GM12878 (cell line): Measurements from ENCODE around the gene CCDC178.

Source experiments
- NFYB ChIP-seq: IDR thresholded peaks from 2 replicates; pipeline ENCODE4 v1.6.1; 2011; ENCODE audit warnings: low read depth, mild to moderate bottlenecking, low read length, improper control_type of control experiment, moderate library complexity; ENCODE audit not compliant: insufficient read depth
- TF ChIP-seq, protein P1 (sequence below), 3 experiments: IDR thresholded peaks in 2 of 3; conservative IDR thresholded peaks in 1 of 3; 2 replicates each; pipeline ENCODE4 v1.5.1; 2011; ENCODE audit warnings: low read depth in 3 of 3, low read length in 3 of 3, mild to moderate bottlenecking in 3 of 3, control low read depth in 2 of 3, moderate library complexity in 2 of 3, inconsistent platforms in 1 of 3, mixed read lengths in 1 of 3; ENCODE audit not compliant: control insufficient read depth in 2 of 3, insufficient read depth in 1 of 3; ENCODE audit errors: extremely low read depth in 1 of 3

DNA sequence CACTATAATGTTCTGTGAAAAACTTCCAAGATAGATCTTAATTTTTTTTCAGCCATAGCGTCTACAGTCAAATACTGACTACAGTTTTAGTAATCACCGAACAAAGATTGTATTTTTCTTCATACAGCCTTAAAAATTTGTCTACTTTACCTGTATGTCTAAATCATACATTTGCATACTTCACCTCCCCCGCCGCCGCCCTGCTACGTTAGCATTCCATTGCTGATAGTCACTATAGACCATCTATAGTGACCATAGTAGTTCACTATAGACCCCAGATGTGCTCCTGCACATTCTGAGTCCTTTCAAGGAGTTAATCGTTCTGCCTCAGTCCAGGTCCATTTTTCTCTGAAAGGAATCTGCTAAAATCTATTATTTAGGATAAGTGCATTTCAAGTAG lies 325.0 kb downstream of the CCDC178 start:
- TF ChIP-seq, protein P1, sequence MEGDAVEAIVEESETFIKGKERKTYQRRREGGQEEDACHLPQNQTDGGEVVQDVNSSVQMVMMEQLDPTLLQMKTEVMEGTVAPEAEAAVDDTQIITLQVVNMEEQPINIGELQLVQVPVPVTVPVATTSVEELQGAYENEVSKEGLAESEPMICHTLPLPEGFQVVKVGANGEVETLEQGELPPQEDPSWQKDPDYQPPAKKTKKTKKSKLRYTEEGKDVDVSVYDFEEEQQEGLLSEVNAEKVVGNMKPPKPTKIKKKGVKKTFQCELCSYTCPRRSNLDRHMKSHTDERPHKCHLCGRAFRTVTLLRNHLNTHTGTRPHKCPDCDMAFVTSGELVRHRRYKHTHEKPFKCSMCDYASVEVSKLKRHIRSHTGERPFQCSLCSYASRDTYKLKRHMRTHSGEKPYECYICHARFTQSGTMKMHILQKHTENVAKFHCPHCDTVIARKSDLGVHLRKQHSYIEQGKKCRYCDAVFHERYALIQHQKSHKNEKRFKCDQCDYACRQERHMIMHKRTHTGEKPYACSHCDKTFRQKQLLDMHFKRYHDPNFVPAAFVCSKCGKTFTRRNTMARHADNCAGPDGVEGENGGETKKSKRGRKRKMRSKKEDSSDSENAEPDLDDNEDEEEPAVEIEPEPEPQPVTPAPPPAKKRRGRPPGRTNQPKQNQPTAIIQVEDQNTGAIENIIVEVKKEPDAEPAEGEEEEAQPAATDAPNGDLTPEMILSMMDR (IDR thresholded peaks at IDR 0.05 in 2 of 3, conservative IDR thresholded peaks at IDR 0.05 in 1 of 3; ENCODE audit: control insufficient read depth in 2 of 3, extremely low read depth in 1 of 3, insufficient read depth in 1 of 3, low read depth in 3 of 3, low read length in 3 of 3) = no peak
- TF ChIP-seq NFYB = no peak
